HepG2 (cell line): ENCODE results near the gene PLRG1. TPM values are rescaled to one million over a fixed set of nuclear protein-coding genes. Genes with fewer than 3 reads are reported as not detected.

Experiments used
- ATAC-seq: fragments of 200-7000 bp; cut with Tn5 transposase; 3 replicates; pipeline ENCODE4 v1.9.1; 2020; ENCODE audit warnings: mild to moderate bottlenecking, moderate library complexity
- BruUV-seq: library from RNA; stranded (reverse); fragments of 400-500 nt; replicated peaks from 2 replicates; lab custom pipeline; 2021; lab: Mats Ljungman, UMichigan
- CTCF ChIA-PET: fragments of 300-600 bp; formaldehyde crosslinking; extraction: SDS; loops from one replicate; lab custom pipeline; 2021; ENCODE audit warnings: low total read pairs, inconsistent platforms, low intra/inter-chr PET ratio; lab: Yijun Ruan, JAX
- POLR2A ChIA-PET: fragments of 350-600 bp; sonication (Branson Sonifier 250); formaldehyde crosslinking; loops from one replicate; lab custom pipeline; 2020; ENCODE audit warnings: antibody characterized with exemption, inconsistent platforms; lab: Yijun Ruan, JAX
- DNase-seq: peaks from one replicate; pipeline ENCODE4 v3.0.0-alpha.2; 2015; ENCODE audit warnings: low spot score
- FAIRE-seq: peaks from 3 replicates; lab custom pipeline; 2011; peaks lifted over from hg19 to GRCh38; lab: Jason Lieb, UNC
- H2AFZ ChIP-seq: one replicate; pipeline ENCODE4 v1.6.1; 2011; ENCODE audit warnings: low read length, inconsistent platforms
- H3K27ac ChIP-seq: fragments of 300-600 bp; 3 replicates; pipeline ENCODE4 v1.8.0; 2011; ENCODE audit warnings: mixed run types, mild to moderate bottlenecking, mixed read lengths, low read length, inconsistent platforms; ENCODE audit not compliant: insufficient read depth; ENCODE audit errors: extremely low read length
- H3K27me3 ChIP-seq, 2 experiments: fragments of 200-600 bp in 1 of 2; 2 replicates in 1 of 2; 3 replicates in 1 of 2; pipeline versions ENCODE4 v1.6.0 to v1.8.0; 2011; ENCODE audit warnings: low read length in 2 of 2, mild to moderate bottlenecking in 2 of 2, moderate library complexity in 2 of 2, inconsistent platforms in 1 of 2; ENCODE audit not compliant: insufficient read depth in 2 of 2, control insufficient read depth in 1 of 2
- H3K36me3 ChIP-seq, 2 experiments: fragments of 200-600 bp in 1 of 2; replicated peaks in 1 of 2; 2 replicates in 1 of 2; 3 replicates in 1 of 2; pipeline versions ENCODE4 v1.5.1 to v1.8.0; 2011; ENCODE audit warnings: low read length in 2 of 2, inconsistent platforms in 1 of 2; ENCODE audit not compliant: insufficient read depth in 2 of 2, control insufficient read depth in 1 of 2
- H3K4me1 ChIP-seq: 2 replicates; pipeline ENCODE4 v1.5.1; 2012; ENCODE audit warnings: low read length, inconsistent platforms; ENCODE audit not compliant: insufficient read depth
- H3K4me2 ChIP-seq: 2 replicates; pipeline ENCODE4 v1.6.0; 2011; ENCODE audit warnings: low read depth, low read length, inconsistent platforms
- H3K4me3 ChIP-seq, 3 experiments: fragments of 200-600 bp in 1 of 3; sonication (generic), shearing (Covaris generic) in 1 of 3; replicated peaks in 1 of 3; 2 replicates each; pipeline ENCODE4 v1.5.1; 2011 to 2016; ENCODE audit warnings: low read length in 3 of 3, inconsistent platforms in 2 of 3, low read depth in 2 of 3, mild to moderate bottlenecking in 2 of 3, control low read depth in 1 of 3, mixed read lengths in 1 of 3; ENCODE audit not compliant: insufficient read depth in 1 of 3
- H3K79me2 ChIP-seq: one replicate; pipeline ENCODE4 v1.6.1; 2011; ENCODE audit warnings: low read length, inconsistent platforms; ENCODE audit not compliant: insufficient read depth
- H3K9ac ChIP-seq: 2 replicates; pipeline ENCODE4 v1.6.0; 2011; ENCODE audit warnings: mild to moderate bottlenecking, low read depth, low read length, inconsistent platforms; ENCODE audit not compliant: insufficient read depth
- H3K9me3 ChIP-seq: 2 replicates; pipeline ENCODE4 v1.5.1; 2012; ENCODE audit warnings: mild to moderate bottlenecking, low read length
- H4K20me1 ChIP-seq: 2 replicates; pipeline ENCODE4 v1.6.0; 2011; ENCODE audit warnings: inconsistent platforms, mild to moderate bottlenecking, low read length, moderate library complexity; ENCODE audit not compliant: insufficient read depth
- BORCS8-MEF2B ChIP-seq: sonication (generic); formaldehyde crosslinking; IDR thresholded peaks from 2 replicates; pipeline ENCODE4 v1.8.0; 2022; ENCODE audit warnings: mild to moderate bottlenecking, missing genetic modification reagents
- FOXM1 ChIP-seq: sonication (generic); formaldehyde crosslinking; IDR thresholded peaks from 2 replicates; pipeline ENCODE4 v1.5.0; 2020; ENCODE audit warnings: missing genetic modification reagents
- FOXO4 ChIP-seq: sonication (generic); formaldehyde crosslinking; conservative IDR thresholded peaks from 2 replicates; pipeline ENCODE4 v1.8.1; 2023; ENCODE audit warnings: missing genetic modification reagents
- HDAC6 ChIP-seq: fragments of 200-600 bp; sonication (generic); IDR thresholded peaks from 2 replicates; pipeline ENCODE4 v1.7.0; 2017; ENCODE audit warnings: mild to moderate bottlenecking, antibody characterized with exemption, low read length, low read depth
- POLR2A ChIP-seq, 2 experiments: IDR thresholded peaks; 2 replicates each; pipeline ENCODE4 v1.6.1; 2011; ENCODE audit warnings: low read depth in 2 of 2, low read length in 2 of 2, mild to moderate bottlenecking in 1 of 2, moderate library complexity in 1 of 2; ENCODE audit not compliant: insufficient read depth in 1 of 2
- POLR2AphosphoS5 ChIP-seq: IDR thresholded peaks from 2 replicates; pipeline ENCODE4 v1.6.1; 2012; ENCODE audit warnings: low read depth, low read length
- POLR2G ChIP-seq: fragments of 200-400 bp; formaldehyde crosslinking; IDR thresholded peaks from 2 replicates; pipeline ENCODE4 v1.6.1; 2018; ENCODE audit warnings: mild to moderate bottlenecking, low read depth, low read length, moderate library complexity
- REPIN1 ChIP-seq: sonication (generic); formaldehyde crosslinking; IDR thresholded peaks from 2 replicates; pipeline ENCODE4 v1.8.0; 2022; ENCODE audit warnings: missing genetic modification reagents, low read depth, mild to moderate bottlenecking, borderline replicate concordance
- SALL1 ChIP-seq: sonication (generic); formaldehyde crosslinking; IDR thresholded peaks from 2 replicates; pipeline ENCODE4 v1.8.0; 2022; ENCODE audit warnings: mild to moderate bottlenecking, missing genetic modification reagents
- SSRP1 ChIP-seq: IDR thresholded peaks from 2 replicates; pipeline ENCODE4 v1.6.1; 2016; ENCODE audit warnings: control low read depth
- ZBED4 ChIP-seq: sonication (generic); formaldehyde crosslinking; IDR thresholded peaks from 2 replicates; pipeline ENCODE4 v1.4.0; 2020; ENCODE audit warnings: missing genetic modification reagents, borderline replicate concordance
- ZBTB1 ChIP-seq: sonication (generic); formaldehyde crosslinking; IDR thresholded peaks from 2 replicates; pipeline ENCODE4 v1.4.0; 2020; ENCODE audit warnings: missing genetic modification reagents, borderline replicate concordance
- ZC3H13 ChIP-seq: sonication (generic); formaldehyde crosslinking; IDR thresholded peaks from 2 replicates; pipeline ENCODE4 v1.8.1; 2023; ENCODE audit warnings: mild to moderate bottlenecking, missing genetic modification reagents, moderate library complexity
- ZNF235 ChIP-seq: sonication (generic); formaldehyde crosslinking; IDR thresholded peaks from 2 replicates; pipeline ENCODE4 v1.8.1; 2023; ENCODE audit warnings: mild to moderate bottlenecking, missing genetic modification reagents, borderline replicate concordance
- ZNF547 ChIP-seq: sonication (generic); formaldehyde crosslinking; IDR thresholded peaks from 2 replicates; pipeline ENCODE4 v1.5.1; 2020; ENCODE audit warnings: mild to moderate bottlenecking, missing genetic modification reagents
- ZNF589 ChIP-seq: sonication (generic); formaldehyde crosslinking; conservative IDR thresholded peaks from 2 replicates; pipeline ENCODE4 v1.8.0; 2022; ENCODE audit warnings: mild to moderate bottlenecking, moderate library complexity, missing genetic modification reagents
- WGBS: methylation state at CpG from one replicate; pipeline ENCODE4 v1.1.6; 2017; ENCODE audit warnings: low lambda C conversion rate; 5-methylcytosine and 5-hydroxymethylcytosine counted together
- in situ Hi-C: cut with HindIII; loops from 2 replicates; pipeline ENCODE4 v1.10.0; 2017; ENCODE audit warnings: low pct_unique_long_range_greater_than_20kb; ENCODE audit not compliant: extremely low pct_ligation_motif_present
- intact Hi-C: fragments of 100-400 bp; cut with micrococcal nuclease; formaldehyde crosslinking; loops from one replicate; pipeline ENCODE4 v1.10.0; 2022; ENCODE audit not compliant: unreplicated experiment
- polyA plus RNA-seq, 8 experiments: library from polyadenylated mRNA; depleted of rRNA in 3 of 8; stranded (reverse) in 7 of 8; unstranded in 1 of 8; fragments of >200 nt; fragmentation: Illumina TruSeq in 4 of 8; extraction: Trizol in 4 of 8; gene quantifications; 2 replicates each; pipeline versions ENCODE4 v1.2.1 to v1.2.3, GENCODE V29; 2011 to 2016; ENCODE audit warnings: low read depth in 4 of 8, missing spikeins in 1 of 8, mixed read lengths in 1 of 8; ENCODE audit not compliant: insufficient read depth in 1 of 8
- total RNA-seq, 5 experiments: library from RNA; depleted of rRNA; stranded (reverse); fragments of >200 nt; fragmentation: Illumina TruSeq; extraction: Trizol; gene quantifications; 2 replicates each; pipeline ENCODE4 v1.2.3, GENCODE V29; 2016; ENCODE audit warnings: low read depth in 1 of 5

PLRG1 gene
- total and polyA plus RNA-seq, 2 of the 13 experiments (the other 11 are each of a cell fraction or from before 2014, with no cell fraction given): 77.3 to 110 TPM

GRCh38 chr4:154586296-154587033, 36.3 kb upstream of the PLRG1 start (continued):
- TF ChIP-seq SSRP1 (CRISPR knock-in tag) (peak; percentile 51; the same call in 1 of the 2 replicates), POLR2G (0 out of 2 replicates have a peak, but pooled peaks have one; percentile 11), ZNF547 (CRISPR knock-in tag) (peak; percentile 34; the same call in 1 of the 2 replicates), REPIN1 (CRISPR knock-in tag) (peak; percentile 41; the same call in 1 of the 2 replicates), BORCS8-MEF2B (CRISPR knock-in tag) (0 out of 2 replicates have a peak, but pooled peaks have one; percentile 26), POLR2A (IDR thresholded peaks at IDR 0.05; ENCODE audit: insufficient read depth in 1 of 2, low read depth in 2 of 2, low read length in 2 of 2) (peak in 1 of 2 experiments; percentile 22; a peak in 1 of 4 replicates)

GRCh38 chr4:154585369-154586018, 35.3 kb upstream of the PLRG1 start:
- DNase-seq (no peak), ATAC-seq (no peak), FAIRE-seq (no peak)
- H3K27ac ChIP-seq: peak overlapping the region; percentile 33
- peak overlapping the region; percentile 90 for H3K4me2 ChIP-seq
- H3K27me3 ChIP-seq: no peaks in the 10 kb centered on the region
- POLR2A ChIA-PET: interaction anchor here (1.4 to 16.0 kb wide), 10 partner anchors 8 to 33 kb away, joined by 4 to 468 read pairs (median 14); partner anchors contain the start of gene FGG
- H3K36me3 ChIP-seq: peaks cover 3 to 26% of the 10 kb centered on the region in 2 experiments
- H3K9ac ChIP-seq: no peak overlapping the region
- in situ Hi-C loops (no loop called here), intact Hi-C loops (no loop called here)
- BruUV-seq: no TSS peak
- H3K4me1 ChIP-seq: peaks cover 64% of the 10 kb centered on the region
- 95% methylated on average over 10 of the region's 10 CpGs for WGBS
- no peaks in the 10 kb centered on the region for H3K9me3 ChIP-seq
- peaks cover 25% of the 10 kb centered on the region for H3K79me2 ChIP-seq
- CTCF ChIA-PET: no interaction called here
- H4K20me1 ChIP-seq: no peaks in the 10 kb centered on the region
- H3K4me3 ChIP-seq: no peak overlapping the region; a peak in 1 of 6 replicates
- H2AFZ ChIP-seq: no peak overlapping the region
- TF ChIP-seq ZBTB1 (CRISPR knock-in tag) (no peak), ZNF589 (CRISPR knock-in tag) (peak; percentile 55; the same call in 1 of the 2 replicates), HDAC6 (no peak), ZNF235 (no peak), FOXO4 (0 out of 2 replicates have a peak, but pooled peaks have one; percentile 78), SALL1 (CRISPR knock-in tag) (0 out of 2 replicates have a peak, but pooled peaks have one; percentile 5), ZC3H13 (peak; percentile 79), ZBED4 (no peak), FOXM1 (CRISPR knock-in tag) (no peak), POLR2AphosphoS5 (0 out of 2 replicates have a peak, but pooled peaks have one; percentile 4)
